Smooth muscle cell (in vitro differentiated cells): Measurements from ENCODE around the gene CLPTM1L. TPM values are rescaled to one million over a fixed set of nuclear protein-coding genes. Genes with fewer than 3 reads are reported as not detected.

Source experiments
- DNase-seq: peaks from one replicate; lab custom pipeline; 2025; ENCODE audit not compliant: unreplicated experiment; lab: John Stamatoyannopoulos, UW
- H2AFZ ChIP-seq: fragments of 200-600 bp; sonication (generic); 2 replicates; pipeline ENCODE4 v1.6.0; 2016; ENCODE audit warnings: antibody characterized with exemption, low read depth, mild to moderate bottlenecking
- H3F3A ChIP-seq: fragments of 200-600 bp; sonication (generic); 2 replicates; pipeline ENCODE4 v1.6.0; 2017; ENCODE audit warnings: antibody characterized with exemption, low read depth
- H3K27ac ChIP-seq: fragments of 200-600 bp; sonication (generic); 2 replicates; pipeline ENCODE4 v1.5.1; 2016; ENCODE audit warnings: low read depth, mild to moderate bottlenecking
- H3K27me3 ChIP-seq: fragments of 200-600 bp; sonication (generic); 2 replicates; pipeline ENCODE4 v1.6.1; 2016; ENCODE audit warnings: low read depth, mild to moderate bottlenecking
- H3K36me3 ChIP-seq: fragments of 200-600 bp; sonication (generic); 2 replicates; pipeline ENCODE4 v1.5.1; 2016; ENCODE audit warnings: low read depth
- H3K4me1 ChIP-seq: fragments of 200-600 bp; sonication (generic); 2 replicates; pipeline ENCODE4 v1.5.1; 2016; ENCODE audit warnings: low read depth
- H3K4me2 ChIP-seq: fragments of 200-600 bp; sonication (generic); 2 replicates; pipeline ENCODE4 v1.6.0; 2016; ENCODE audit warnings: mild to moderate bottlenecking
- H3K4me3 ChIP-seq: fragments of 200-600 bp; sonication (generic); 2 replicates; pipeline ENCODE4 v1.5.1; 2016; ENCODE audit warnings: mild to moderate bottlenecking
- H3K79me2 ChIP-seq: fragments of 200-600 bp; sonication (generic); 2 replicates; pipeline ENCODE4 v1.6.0; 2016; ENCODE audit warnings: low read depth, mild to moderate bottlenecking
- H3K9ac ChIP-seq: fragments of 200-600 bp; sonication (generic); 2 replicates; pipeline ENCODE4 v1.6.0; 2016; ENCODE audit warnings: low read depth
- H3K9me3 ChIP-seq: fragments of 200-600 bp; sonication (generic); replicated peaks from 2 replicates; pipeline ENCODE4 v1.5.1; 2016; ENCODE audit warnings: low read depth
- H4K20me1 ChIP-seq: fragments of 200-600 bp; sonication (generic); 2 replicates; pipeline ENCODE4 v1.6.0; 2016; ENCODE audit warnings: low read depth
- WGBS: methylation state at CpG from one replicate; pipeline ENCODE4 v1.1.7; 2016; ENCODE audit warnings: low lambda C conversion rate; 5-methylcytosine and 5-hydroxymethylcytosine counted together
- polyA plus RNA-seq: library from polyadenylated mRNA; unstranded; fragments of >200 nt; fragmentation: Nextera tagmentation; extraction: Ambion mirVana; gene quantifications from 2 replicates; pipeline ENCODE4 v1.2.1, GENCODE V29; 2016
- total RNA-seq: library from RNA; depleted of rRNA; stranded (reverse); fragments of >200 nt; gene quantifications from 2 replicates; pipeline ENCODE4 v1.2.3, GENCODE V29; 2014
- TF ChIP-seq, protein P1 (sequence below): fragments of 200-600 bp; sonication (generic); IDR thresholded peaks from 2 replicates; pipeline ENCODE4 v1.5.1; 2017; ENCODE audit warnings: borderline replicate concordance, mild to moderate bottlenecking, antibody characterized with exemption; ENCODE audit not compliant: insufficient read depth, poor library complexity, severe bottlenecking

The CLPTM1L gene
- total and polyA plus RNA-seq, 2 experiments from 2014 or later = 125 to 127 TPM

DNA sequence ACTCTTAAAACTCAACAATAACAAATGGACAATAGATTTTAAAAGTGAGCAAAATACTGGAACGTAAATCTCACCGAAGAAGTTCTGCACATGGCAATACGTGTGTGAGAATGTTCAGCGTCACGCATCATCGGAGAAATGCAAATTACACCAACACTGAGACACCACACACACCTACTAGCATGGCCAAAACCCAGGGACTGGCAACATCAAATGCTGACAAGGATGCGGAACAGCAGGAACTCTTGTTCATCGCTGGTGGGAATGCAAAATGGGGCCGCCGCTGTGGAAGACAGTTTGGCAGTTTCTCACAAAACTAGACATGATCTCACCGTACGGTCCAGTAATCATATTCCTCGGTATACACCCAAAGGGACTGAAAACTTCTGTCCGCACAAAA is 21.6 kb upstream of the CLPTM1L start:
- 91% methylated on average over 14 of the region's 14 CpGs for WGBS
- Histone ChIP-seq H3K79me2 (no peaks in the 10 kb centered on the region), H3K4me2 (no peak overlapping the region), H3K4me1 (no peaks in the 10 kb centered on the region), H3K36me3 (no peaks in the 10 kb centered on the region), H3K27ac (no peak overlapping the region), H3F3A (no peaks in the 10 kb centered on the region), H3K4me3 (no peak overlapping the region), H3K9me3 (no peaks in the 10 kb centered on the region), H3K27me3 (peaks cover 63% of the 10 kb centered on the region), H2AFZ (no peak overlapping the region), H4K20me1 (no peaks in the 10 kb centered on the region), H3K9ac (no peak overlapping the region)
- TF ChIP-seq, protein P1, sequence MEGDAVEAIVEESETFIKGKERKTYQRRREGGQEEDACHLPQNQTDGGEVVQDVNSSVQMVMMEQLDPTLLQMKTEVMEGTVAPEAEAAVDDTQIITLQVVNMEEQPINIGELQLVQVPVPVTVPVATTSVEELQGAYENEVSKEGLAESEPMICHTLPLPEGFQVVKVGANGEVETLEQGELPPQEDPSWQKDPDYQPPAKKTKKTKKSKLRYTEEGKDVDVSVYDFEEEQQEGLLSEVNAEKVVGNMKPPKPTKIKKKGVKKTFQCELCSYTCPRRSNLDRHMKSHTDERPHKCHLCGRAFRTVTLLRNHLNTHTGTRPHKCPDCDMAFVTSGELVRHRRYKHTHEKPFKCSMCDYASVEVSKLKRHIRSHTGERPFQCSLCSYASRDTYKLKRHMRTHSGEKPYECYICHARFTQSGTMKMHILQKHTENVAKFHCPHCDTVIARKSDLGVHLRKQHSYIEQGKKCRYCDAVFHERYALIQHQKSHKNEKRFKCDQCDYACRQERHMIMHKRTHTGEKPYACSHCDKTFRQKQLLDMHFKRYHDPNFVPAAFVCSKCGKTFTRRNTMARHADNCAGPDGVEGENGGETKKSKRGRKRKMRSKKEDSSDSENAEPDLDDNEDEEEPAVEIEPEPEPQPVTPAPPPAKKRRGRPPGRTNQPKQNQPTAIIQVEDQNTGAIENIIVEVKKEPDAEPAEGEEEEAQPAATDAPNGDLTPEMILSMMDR = no peak
- no peak for DNase-seq

DNA sequence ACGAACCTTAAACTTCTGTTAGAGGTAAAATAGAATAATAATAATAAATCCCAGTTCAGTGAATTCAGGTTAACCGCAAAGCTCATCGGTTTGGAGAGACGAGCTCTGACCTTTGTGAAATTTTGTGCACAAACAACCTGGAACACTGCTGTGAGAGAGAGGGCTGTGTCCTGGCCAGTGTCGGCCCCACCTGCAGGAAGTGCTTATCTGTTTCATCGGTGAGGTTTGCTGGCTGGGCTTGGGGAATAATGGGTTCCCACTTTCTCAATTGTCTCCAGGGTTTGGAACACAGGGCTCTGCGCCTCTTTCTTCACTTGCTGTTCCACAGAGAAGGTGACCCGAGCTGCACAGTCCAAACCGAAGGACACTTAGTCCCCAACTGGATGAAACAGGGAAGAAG is 19.3 kb upstream of the CLPTM1L start:
- Histone ChIP-seq H3K4me1 (no peaks in the 10 kb centered on the region), H3K4me2 (no peak overlapping the region), H3K9ac (no peak overlapping the region), H3K27me3 (peaks cover 55% of the 10 kb centered on the region), H3K27ac (no peak overlapping the region), H3K79me2 (no peaks in the 10 kb centered on the region), H3K36me3 (no peaks in the 10 kb centered on the region), H3K9me3 (no peaks in the 10 kb centered on the region), H3F3A (no peaks in the 10 kb centered on the region), H2AFZ (no peak overlapping the region), H4K20me1 (no peaks in the 10 kb centered on the region), H3K4me3 (no peak overlapping the region)
- TF ChIP-seq, protein P1 = no peak
- DNase-seq = no peak
- 86% methylated on average over 9 of the region's 9 CpGs for WGBS

DNA sequence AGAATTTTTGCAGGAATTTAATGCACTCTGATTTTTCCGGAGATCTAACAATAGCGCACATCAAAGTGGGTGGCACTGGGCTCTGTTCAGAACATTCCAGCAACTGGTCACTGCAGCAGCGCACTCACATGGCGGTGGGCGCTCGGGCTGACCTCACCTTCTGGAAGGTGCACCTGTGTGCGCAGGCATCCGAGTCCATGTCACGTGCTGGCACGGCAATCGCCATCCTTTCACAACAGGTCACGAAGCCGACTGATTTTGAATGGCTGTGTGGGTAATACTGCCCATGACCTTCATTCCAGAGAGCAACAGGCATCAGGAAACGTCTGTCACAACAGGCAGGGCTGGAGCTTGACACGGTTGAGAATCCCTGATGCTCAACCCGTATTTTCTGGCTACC is 18.7 kb upstream of the CLPTM1L start:
- no peaks in the 10 kb centered on the region for H3K36me3 ChIP-seq
- H3K9ac ChIP-seq = no peak overlapping the region
- no peaks in the 10 kb centered on the region for H3F3A ChIP-seq
- TF ChIP-seq, protein P1 = no peak
- H3K27ac ChIP-seq = no peak overlapping the region
- no peak overlapping the region for H2AFZ ChIP-seq
- H3K9me3 ChIP-seq = no peaks in the 10 kb centered on the region
- no peaks in the 10 kb centered on the region for H3K4me1 ChIP-seq
- no peak overlapping the region for H3K4me2 ChIP-seq
- no peak overlapping the region for H3K4me3 ChIP-seq
- WGBS = 89% methylated on average over 16 of the region's 16 CpGs
- H3K27me3 ChIP-seq = peaks cover 52% of the 10 kb centered on the region
- DNase-seq = no peak
- no peaks in the 10 kb centered on the region for H4K20me1 ChIP-seq
- no peaks in the 10 kb centered on the region for H3K79me2 ChIP-seq

DNA sequence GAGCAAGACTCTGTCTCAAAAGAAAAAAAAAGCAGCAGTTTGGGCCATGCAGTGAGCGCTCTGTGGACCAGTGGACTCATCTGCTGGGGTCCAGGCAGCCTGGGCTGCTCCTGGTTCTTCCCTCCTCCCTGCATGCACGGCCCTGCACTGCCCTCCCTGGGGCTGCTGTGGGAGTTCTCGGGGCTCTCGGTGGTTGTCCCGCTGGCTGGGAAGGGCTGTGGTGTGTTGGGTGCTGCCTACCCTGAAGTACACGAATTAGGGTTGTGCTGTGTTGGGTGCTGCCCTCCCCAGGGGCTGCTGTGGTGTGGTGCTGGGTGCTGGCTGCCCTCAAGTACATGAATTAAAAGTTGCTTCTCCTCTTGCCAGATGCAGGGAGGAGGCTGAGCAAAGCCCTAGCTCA is 18.3 kb upstream of the CLPTM1L start:
- TF ChIP-seq, protein P1 = no peak

More for the DNA sequence above, 18.3 kb upstream of the CLPTM1L start:
- Histone ChIP-seq H3K4me3 (no peak overlapping the region), H3K9me3 (no peaks in the 10 kb centered on the region), H3F3A (no peaks in the 10 kb centered on the region), H3K4me1 (no peaks in the 10 kb centered on the region), H3K27ac (no peak overlapping the region), H2AFZ (no peak overlapping the region), H3K4me2 (no peak overlapping the region), H3K9ac (no peak overlapping the region), H4K20me1 (no peaks in the 10 kb centered on the region), H3K27me3 (peaks cover 47% of the 10 kb centered on the region), H3K36me3 (no peaks in the 10 kb centered on the region), H3K79me2 (no peaks in the 10 kb centered on the region)
- 69% methylated on average over 6 of the region's 6 CpGs for WGBS
- no peak for DNase-seq
